ENCODE results near the gene MPO. TPM values are rescaled to one million over a fixed set of nuclear protein-coding genes. Genes with fewer than 3 reads are reported as not detected.
A peak's percentile ranks its signal among the peaks of the same experiment; 100 is the strongest.

Gene MPO
- total and polyA plus RNA-seq, 2 of the 4 experiments (the other 2 are of a cell fraction), result not detected

GRCh38 chr17:58324056-58324408, 43.3 kb upstream of the MPO start:
- Histone ChIP-seq H3K79me1 (ENCODE audit: low read depth in 1 of 2, low read length in 2 of 2) (no peaks in the 10 kb centered on the region), H3K4me1 (ENCODE audit: control insufficient read depth, insufficient read depth, low read length) (peaks cover 8% of the 10 kb centered on the region), H3K36me3 (ENCODE audit: control insufficient read depth, insufficient read depth, low read length) (peaks cover 3% of the 10 kb centered on the region; the same call in 1 of the 2 replicates), H2BK5ac (ENCODE audit: low read depth, low read length, poor library complexity, severe bottlenecking) (no peak overlapping the region), H2BK20ac (ENCODE audit: low read depth, low read length) (0 out of 2 replicates have a peak overlapping the region, but pooled peaks have one; percentile 35), H3K27me3 (ENCODE audit: control insufficient read depth, insufficient read depth, low read length) (peaks cover 5% of the 10 kb centered on the region; the same call in 1 of the 2 replicates), H3K4me3 (ENCODE audit: insufficient read depth, low read depth, low read length) (peak overlapping the region; percentile 62), H3K27ac (ENCODE audit: insufficient read depth, low read length) (no peak overlapping the region; the same call in 1 of the 2 replicates), H4K91ac (ENCODE audit: insufficient read depth, low read depth, low read length) (peak overlapping the region; percentile 62), H3K9me3 (ENCODE audit: control insufficient read depth, insufficient read depth, low read length) (no peaks in the 10 kb centered on the region), H3K4ac (ENCODE audit: low read depth, low read length) (peak overlapping the region; percentile 79), H4K20me1 (ENCODE audit: insufficient read depth, low read length) (no peaks in the 10 kb centered on the region), H2AK9ac (replicated peaks; ENCODE audit: low read depth, low read length, poor library complexity) (peak overlapping the region; percentile 31), H2AK5ac (ENCODE audit: low read depth, low read length) (peak overlapping the region; percentile 50), H4K8ac (ENCODE audit: low read depth in 2 of 2, low read length in 2 of 2) (peak overlapping the region; percentile 66 to 86), H3K56ac (ENCODE audit: extremely low read depth, insufficient read depth, low read length) (no peak overlapping the region), H3K9ac (ENCODE audit: low read depth, low read length) (peak overlapping the region; percentile 62), H2BK120ac (ENCODE audit: low read depth, low read length) (peak overlapping the region; percentile 52; the same call in 1 of the 2 replicates), H3K4me2 (ENCODE audit: low read depth, low read length) (peak overlapping the region; percentile 66), H3K18ac (ENCODE audit: low read depth, low read length) (peak overlapping the region; percentile 6; the same call in 1 of the 2 replicates), H3K14ac (replicated peaks; ENCODE audit: low read depth, low read length) (peak overlapping the region; percentile 59; the same call in 1 of the 2 replicates), H3K23ac (ENCODE audit: low read depth, low read length) (0 out of 2 replicates have a peak overlapping the region, but pooled peaks have one; percentile 49), H2AFZ (replicated peaks; ENCODE audit: low read length, poor library complexity) (peak overlapping the region; percentile 91), H3K9me1 (ENCODE audit: insufficient read depth, low read length) (0 out of 2 replicates have a peak, but pooled peaks cover 2% of the 10 kb centered on the region), H4K5ac (ENCODE audit: low read depth, low read length) (peak overlapping the region; percentile 77), H2BK15ac (ENCODE audit: low read depth, low read length) (no peak overlapping the region)
- CTCF ChIA-PET, result interaction anchor here (0.5 kb wide), 1 partner anchor 125 kb away, joined by 3 read pairs; no protein-coding TSS in a partner anchor
- TF ChIP-seq MXI1 (IDR thresholded peaks at IDR 0.05; ENCODE audit: borderline replicate concordance, low read depth, low read length) (no peak), USF2 (IDR thresholded peaks at IDR 0.05; ENCODE audit: low read depth, low read length) (no peak), MAZ (IDR thresholded peaks at IDR 0.05; ENCODE audit: borderline replicate concordance, low read depth, low read length) (no peak), SMC3 (IDR thresholded peaks at IDR 0.05; ENCODE audit: low read depth, low read length) (no peak), CHD1 (IDR thresholded peaks at IDR 0.05; ENCODE audit: low read depth, low read length) (no peak), POLR2A (IDR thresholded peaks at IDR 0.05; ENCODE audit: low read depth, low read length) (no peak), RFX5 (IDR thresholded peaks at IDR 0.05; ENCODE audit: low read depth, low read length) (no peak)
- in situ Hi-C loops (cut with MboI; ENCODE audit: low sequenced_read_pairs), result no loop called here
- intact Hi-C loops (cut with micrococcal nuclease), result loop anchor here (2.0 kb wide), 1 partner anchor 29 kb away; the partner anchor contains the start of gene SUPT4H1
- POLR2A ChIA-PET (ENCODE audit: unreplicated experiment), result no interaction called here
- WGBS, 2 experiments (ENCODE audit: extremely low coverage in 2 of 2, insufficient read length in 1 of 2), result 7% methylated on average over 3 of the region's 13 CpGs; no CpG with 5 or more reads in 1 of the 2 experiments
- ATAC-seq (ENCODE audit: low read depth) (peak; percentile 4; the same call in 1 of the 2 replicates), DNase-seq (no peak)
- no TSS peak for BruUV-seq (replicated peaks)
- dilution Hi-C loops (cut with HindIII; ENCODE audit: low sequenced_read_pairs, unreplicated experiment), result no loop called here
